HCT116 (cell line): ENCODE results near the gene PRKCA. TPM values are rescaled to one million over a fixed set of nuclear protein-coding genes. Genes with fewer than 3 reads are reported as not detected.

Experiments used
- ATAC-seq: fragments of 200-7000 bp; cut with Tn5 transposase; 2 replicates; pipeline ENCODE4 v1.9.1; 2020; ENCODE audit warnings: mild to moderate bottlenecking, moderate library complexity
- BruUV-seq: library from RNA; stranded (reverse); fragments of 400-500 nt; replicated peaks from 2 replicates; lab custom pipeline; 2021; lab: Mats Ljungman, UMichigan
- CTCF ChIA-PET: fragments of 300-600 bp; sonication (Branson Sonifier 250); formaldehyde crosslinking; loops from one replicate; lab custom pipeline; 2021; ENCODE audit warnings: antibody characterized with exemption; lab: Charles Lee
- POLR2A ChIA-PET: fragments of 300-600, 350-600 bp; sonication (Branson Sonifier 250); formaldehyde crosslinking; loops from one replicate; lab custom pipeline; 2021; ENCODE audit warnings: antibody characterized with exemption; lab: Charles Lee
- RAD21 ChIA-PET, 2 experiments: fragments of 300-600 bp; sonication (Branson Sonifier 250); formaldehyde crosslinking; loops; one replicate each; lab custom pipeline; 2023; ENCODE audit warnings: low total read pairs in 2 of 2; ENCODE audit not compliant: uncharacterized antibody in 2 of 2, unreplicated experiment in 2 of 2, low non-redundant PET in 1 of 2; lab: Charles Lee
- DNase-seq: peaks from one replicate; pipeline ENCODE4 v3.0.0-alpha.2; 2010; ENCODE audit warnings: low read depth, low spot score
- H2AFZ ChIP-seq: fragments of 200-600 bp; shearing (Covaris generic), sonication (generic); 2 replicates; pipeline ENCODE4 v1.6.1; 2017; ENCODE audit warnings: low read depth, mixed run types, mixed read lengths, antibody characterized with exemption, low read length; ENCODE audit not compliant: poor library complexity, severe bottlenecking
- H3K27ac ChIP-seq: 2 replicates; pipeline ENCODE4 v1.5.1; 2012; ENCODE audit warnings: low read depth, low read length
- H3K27me3 ChIP-seq: fragments of 200-600 bp; sonication (generic); 2 replicates; pipeline ENCODE4 v1.6.1; 2016; ENCODE audit warnings: mixed run types, low read length, mixed read lengths; ENCODE audit not compliant: insufficient read depth
- H3K36me3 ChIP-seq, 2 experiments: fragments of 200-500 bp in 1 of 2; fragments of 200-600 bp in 1 of 2; sonication (Bioruptor generic) in 1 of 2; sonication (generic) in 1 of 2; 2 replicates each; pipeline versions ENCODE4 v1.5.1 to v1.6.1; 2014 to 2016; ENCODE audit warnings: low read length in 2 of 2, inconsistent platforms in 1 of 2, mixed read lengths in 1 of 2, mixed run types in 1 of 2; ENCODE audit not compliant: insufficient read depth in 2 of 2, control insufficient read depth in 1 of 2
- H3K4me1 ChIP-seq, 2 experiments: fragments of 200-600 bp in 1 of 2; sonication (generic) in 1 of 2; 2 replicates each; pipeline versions ENCODE4 v1.5.1 to v1.6.1; 2012 to 2017; ENCODE audit warnings: low read length in 2 of 2, inconsistent platforms in 1 of 2, mild to moderate bottlenecking in 1 of 2, mixed read lengths in 1 of 2, mixed run types in 1 of 2, moderate library complexity in 1 of 2; ENCODE audit not compliant: insufficient read depth in 2 of 2, control insufficient read depth in 1 of 2
- H3K4me2 ChIP-seq: fragments of 200-600 bp; sonication (generic); 2 replicates; pipeline ENCODE4 v1.6.1; 2017; ENCODE audit warnings: mixed run types, low read length, mixed read lengths
- H3K4me3 ChIP-seq, 2 experiments: fragments of 200-600 bp in 1 of 2; sonication (generic) in 1 of 2; replicated peaks in 1 of 2; 2 replicates each; pipeline ENCODE4 v1.5.1; 2011 to 2016; ENCODE audit warnings: low read length in 2 of 2, control low read depth in 1 of 2, low read depth in 1 of 2, mild to moderate bottlenecking in 1 of 2, mixed read lengths in 1 of 2, mixed run types in 1 of 2
- H3K79me2 ChIP-seq: fragments of 200-600 bp; sonication (generic); 2 replicates; pipeline ENCODE4 v1.6.1; 2017; ENCODE audit warnings: mild to moderate bottlenecking, mixed run types, low read length, moderate library complexity, mixed read lengths; ENCODE audit not compliant: insufficient read depth
- H3K9ac ChIP-seq: fragments of 200-600 bp; sonication (generic); 2 replicates; pipeline ENCODE4 v1.6.1; 2016; ENCODE audit warnings: low read length, mixed read lengths
- H3K9me2 ChIP-seq: fragments of 200-600 bp; sonication (generic), shearing (Covaris generic); 2 replicates; pipeline ENCODE4 v1.6.1; 2017; ENCODE audit warnings: mixed run types, mild to moderate bottlenecking, moderate library complexity; ENCODE audit not compliant: insufficient read depth
- H3K9me3 ChIP-seq, 2 experiments: fragments of 200-500 bp in 1 of 2; fragments of 200-600 bp in 1 of 2; sonication (Bioruptor generic) in 1 of 2; sonication (generic) in 1 of 2; 2 replicates each; pipeline ENCODE4 v1.6.1; 2014 to 2017; ENCODE audit warnings: low read length in 2 of 2, mixed read lengths in 2 of 2, inconsistent platforms in 1 of 2, low read depth in 1 of 2, mild to moderate bottlenecking in 1 of 2, mixed run types in 1 of 2, moderate library complexity in 1 of 2; ENCODE audit not compliant: control insufficient read depth in 1 of 2, insufficient read depth in 1 of 2
- H4K20me1 ChIP-seq: fragments of 200-600 bp; sonication (generic), shearing (Covaris generic); 2 replicates; pipeline ENCODE4 v1.6.1; 2017; ENCODE audit warnings: mixed run types, mild to moderate bottlenecking, moderate library complexity; ENCODE audit not compliant: insufficient read depth
- CEBPB ChIP-seq: IDR thresholded peaks from 2 replicates; pipeline ENCODE4 v1.6.1; 2012; ENCODE audit warnings: low read depth
- POLR2AphosphoS5 ChIP-seq: IDR thresholded peaks from 2 replicates; pipeline ENCODE4 v1.6.1; 2011; ENCODE audit warnings: mild to moderate bottlenecking, low read depth, low read length, moderate library complexity
- RAD21 ChIP-seq: IDR thresholded peaks from 2 replicates; pipeline ENCODE4 v1.6.1; 2012; ENCODE audit warnings: low read depth, mild to moderate bottlenecking
- SRF ChIP-seq: IDR thresholded peaks from 2 replicates; pipeline ENCODE4 v1.6.1; 2012; ENCODE audit warnings: low read depth
- ZFX ChIP-seq: fragments of 450-650 bp; IDR thresholded peaks from 2 replicates; pipeline ENCODE4 v1.6.1; 2017
- ZNF274 ChIP-seq: fragments of 200-500 bp; sonication (Bioruptor generic); IDR thresholded peaks from 2 replicates; pipeline ENCODE4 v1.6.1; 2014; ENCODE audit warnings: mild to moderate bottlenecking, low read depth, low read length, inconsistent platforms
- intact Hi-C: fragments of 100-400 bp; cut with micrococcal nuclease; formaldehyde crosslinking; loops from 2 replicates; pipeline ENCODE4 v1.10.0; 2022
- total RNA-seq: library from RNA; stranded (reverse); gene quantifications from one replicate; pipeline ENCODE4 v1.2.1, GENCODE V29; 2021; ENCODE audit not compliant: unreplicated experiment
- TF ChIP-seq, protein P1 (sequence below): IDR thresholded peaks from 2 replicates; pipeline ENCODE4 v1.6.1; 2011; ENCODE audit warnings: mild to moderate bottlenecking, low read length, moderate library complexity; ENCODE audit not compliant: insufficient replicate concordance; ENCODE audit errors: extremely low read depth
- TF ChIP-seq, protein P2 (sequence below): IDR thresholded peaks from 2 replicates; pipeline ENCODE4 v1.6.1; 2012; ENCODE audit warnings: low read depth
- TF ChIP-seq, protein P3 (sequence below), 3 experiments: fragments of 200-600 bp in 1 of 3; sonication (generic) in 1 of 3; IDR thresholded peaks in 2 of 3; conservative IDR thresholded peaks in 1 of 3; 2 replicates each; pipeline ENCODE4 v1.5.1; 2012 to 2017; ENCODE audit warnings: low read depth in 2 of 3, low read length in 2 of 3, antibody characterized with exemption in 1 of 3, borderline replicate concordance in 1 of 3, control low read depth in 1 of 3, mild to moderate bottlenecking in 1 of 3, mixed read lengths in 1 of 3, mixed run types in 1 of 3, moderate library complexity in 1 of 3; ENCODE audit not compliant: insufficient read depth in 1 of 3
- TF ChIP-seq, protein P4 (sequence below): IDR thresholded peaks from 2 replicates; pipeline ENCODE4 v1.6.1; 2012
- TF ChIP-seq, protein P5 (sequence below): IDR thresholded peaks from 2 replicates; pipeline ENCODE4 v1.6.1; 2012

Gene PRKCA
- total RNA-seq, 1 experiment from 2014 or later = 18.8 TPM

DNA sequence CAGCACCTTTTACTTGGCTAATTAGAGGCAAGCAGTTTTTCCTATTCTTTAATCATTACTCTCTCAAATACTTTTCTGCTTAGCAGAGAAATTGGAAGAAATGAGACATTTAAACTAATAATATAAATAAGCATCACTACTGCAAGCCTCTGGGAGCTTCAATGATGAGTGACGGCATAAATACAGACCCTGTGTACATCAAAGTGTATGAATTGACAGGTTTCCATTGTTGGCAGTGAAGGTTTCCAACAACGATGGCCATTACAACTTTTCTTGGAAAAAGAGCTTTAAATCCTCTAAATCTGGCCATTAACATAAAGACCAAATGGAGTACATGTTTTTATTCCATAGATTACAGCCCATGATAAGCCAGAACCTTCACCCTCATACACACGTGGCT lies 493.1 kb downstream of the PRKCA start:
- Histone ChIP-seq H3K36me3 (no peaks in the 10 kb centered on the region), H3K27ac (no peak overlapping the region), H3K27me3 (no peaks in the 10 kb centered on the region), H2AFZ (no peak overlapping the region), H3K4me1 (no peaks in the 10 kb centered on the region), H3K9me2 (no peaks in the 10 kb centered on the region)
- RAD21 ChIA-PET = no interaction called here
- ATAC-seq (no peak), DNase-seq (no peak)
- intact Hi-C loops = no loop called here
- no TSS peak for BruUV-seq
- CTCF ChIA-PET = no interaction called here
- TF ChIP-seq POLR2AphosphoS5 (no peak), CEBPB (no peak), ZFX (no peak), SRF (no peak), ZNF274 (no peak), RAD21 (no peak)
- TF ChIP-seq, protein P1, sequence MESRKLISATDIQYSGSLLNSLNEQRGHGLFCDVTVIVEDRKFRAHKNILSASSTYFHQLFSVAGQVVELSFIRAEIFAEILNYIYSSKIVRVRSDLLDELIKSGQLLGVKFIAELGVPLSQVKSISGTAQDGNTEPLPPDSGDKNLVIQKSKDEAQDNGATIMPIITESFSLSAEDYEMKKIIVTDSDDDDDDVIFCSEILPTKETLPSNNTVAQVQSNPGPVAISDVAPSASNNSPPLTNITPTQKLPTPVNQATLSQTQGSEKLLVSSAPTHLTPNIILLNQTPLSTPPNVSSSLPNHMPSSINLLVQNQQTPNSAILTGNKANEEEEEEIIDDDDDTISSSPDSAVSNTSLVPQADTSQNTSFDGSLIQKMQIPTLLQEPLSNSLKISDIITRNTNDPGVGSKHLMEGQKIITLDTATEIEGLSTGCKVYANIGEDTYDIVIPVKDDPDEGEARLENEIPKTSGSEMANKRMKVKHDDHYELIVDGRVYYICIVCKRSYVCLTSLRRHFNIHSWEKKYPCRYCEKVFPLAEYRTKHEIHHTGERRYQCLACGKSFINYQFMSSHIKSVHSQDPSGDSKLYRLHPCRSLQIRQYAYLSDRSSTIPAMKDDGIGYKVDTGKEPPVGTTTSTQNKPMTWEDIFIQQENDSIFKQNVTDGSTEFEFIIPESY = no peak
- TF ChIP-seq, protein P2, sequence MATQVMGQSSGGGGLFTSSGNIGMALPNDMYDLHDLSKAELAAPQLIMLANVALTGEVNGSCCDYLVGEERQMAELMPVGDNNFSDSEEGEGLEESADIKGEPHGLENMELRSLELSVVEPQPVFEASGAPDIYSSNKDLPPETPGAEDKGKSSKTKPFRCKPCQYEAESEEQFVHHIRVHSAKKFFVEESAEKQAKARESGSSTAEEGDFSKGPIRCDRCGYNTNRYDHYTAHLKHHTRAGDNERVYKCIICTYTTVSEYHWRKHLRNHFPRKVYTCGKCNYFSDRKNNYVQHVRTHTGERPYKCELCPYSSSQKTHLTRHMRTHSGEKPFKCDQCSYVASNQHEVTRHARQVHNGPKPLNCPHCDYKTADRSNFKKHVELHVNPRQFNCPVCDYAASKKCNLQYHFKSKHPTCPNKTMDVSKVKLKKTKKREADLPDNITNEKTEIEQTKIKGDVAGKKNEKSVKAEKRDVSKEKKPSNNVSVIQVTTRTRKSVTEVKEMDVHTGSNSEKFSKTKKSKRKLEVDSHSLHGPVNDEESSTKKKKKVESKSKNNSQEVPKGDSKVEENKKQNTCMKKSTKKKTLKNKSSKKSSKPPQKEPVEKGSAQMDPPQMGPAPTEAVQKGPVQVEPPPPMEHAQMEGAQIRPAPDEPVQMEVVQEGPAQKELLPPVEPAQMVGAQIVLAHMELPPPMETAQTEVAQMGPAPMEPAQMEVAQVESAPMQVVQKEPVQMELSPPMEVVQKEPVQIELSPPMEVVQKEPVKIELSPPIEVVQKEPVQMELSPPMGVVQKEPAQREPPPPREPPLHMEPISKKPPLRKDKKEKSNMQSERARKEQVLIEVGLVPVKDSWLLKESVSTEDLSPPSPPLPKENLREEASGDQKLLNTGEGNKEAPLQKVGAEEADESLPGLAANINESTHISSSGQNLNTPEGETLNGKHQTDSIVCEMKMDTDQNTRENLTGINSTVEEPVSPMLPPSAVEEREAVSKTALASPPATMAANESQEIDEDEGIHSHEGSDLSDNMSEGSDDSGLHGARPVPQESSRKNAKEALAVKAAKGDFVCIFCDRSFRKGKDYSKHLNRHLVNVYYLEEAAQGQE = no peak
- TF ChIP-seq, protein P3, sequence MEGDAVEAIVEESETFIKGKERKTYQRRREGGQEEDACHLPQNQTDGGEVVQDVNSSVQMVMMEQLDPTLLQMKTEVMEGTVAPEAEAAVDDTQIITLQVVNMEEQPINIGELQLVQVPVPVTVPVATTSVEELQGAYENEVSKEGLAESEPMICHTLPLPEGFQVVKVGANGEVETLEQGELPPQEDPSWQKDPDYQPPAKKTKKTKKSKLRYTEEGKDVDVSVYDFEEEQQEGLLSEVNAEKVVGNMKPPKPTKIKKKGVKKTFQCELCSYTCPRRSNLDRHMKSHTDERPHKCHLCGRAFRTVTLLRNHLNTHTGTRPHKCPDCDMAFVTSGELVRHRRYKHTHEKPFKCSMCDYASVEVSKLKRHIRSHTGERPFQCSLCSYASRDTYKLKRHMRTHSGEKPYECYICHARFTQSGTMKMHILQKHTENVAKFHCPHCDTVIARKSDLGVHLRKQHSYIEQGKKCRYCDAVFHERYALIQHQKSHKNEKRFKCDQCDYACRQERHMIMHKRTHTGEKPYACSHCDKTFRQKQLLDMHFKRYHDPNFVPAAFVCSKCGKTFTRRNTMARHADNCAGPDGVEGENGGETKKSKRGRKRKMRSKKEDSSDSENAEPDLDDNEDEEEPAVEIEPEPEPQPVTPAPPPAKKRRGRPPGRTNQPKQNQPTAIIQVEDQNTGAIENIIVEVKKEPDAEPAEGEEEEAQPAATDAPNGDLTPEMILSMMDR (IDR thresholded peaks at IDR 0.05 in 2 of 3, conservative IDR thresholded peaks at IDR 0.05 in 1 of 3; ENCODE audit: borderline replicate concordance in 1 of 3, insufficient read depth in 1 of 3, low read depth in 2 of 3, low read length in 2 of 3) = no peak
- TF ChIP-seq, protein P4, sequence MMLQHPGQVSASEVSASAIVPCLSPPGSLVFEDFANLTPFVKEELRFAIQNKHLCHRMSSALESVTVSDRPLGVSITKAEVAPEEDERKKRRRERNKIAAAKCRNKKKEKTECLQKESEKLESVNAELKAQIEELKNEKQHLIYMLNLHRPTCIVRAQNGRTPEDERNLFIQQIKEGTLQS = no peak
- TF ChIP-seq, protein P5, sequence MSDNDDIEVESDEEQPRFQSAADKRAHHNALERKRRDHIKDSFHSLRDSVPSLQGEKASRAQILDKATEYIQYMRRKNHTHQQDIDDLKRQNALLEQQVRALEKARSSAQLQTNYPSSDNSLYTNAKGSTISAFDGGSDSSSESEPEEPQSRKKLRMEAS = no peak
- TF ChIP-seq, all 23 proteins: peak for 0
- Histone ChIP-seq H3K9ac (no peak overlapping the region), H3K79me2 (no peaks in the 10 kb centered on the region), H3K4me2 (no peak overlapping the region), H3K4me3 (no peak overlapping the region), H3K9me3 (no peaks in the 10 kb centered on the region), H4K20me1 (no peaks in the 10 kb centered on the region)
- POLR2A ChIA-PET = no interaction called here
